Right forelimb (tissue), 1 donor: ENCODE data around the gene VAV3.

Source experiments
- DNase-seq: peaks from one replicate; pipeline ENCODE4 v3.0.0-alpha.2; 2018

The VAV3 gene

GRCh38 chr1:107524301-107524700, 440.7 kb downstream of the VAV3 start:
- no peak for DNase-seq

- DNase-seq = no peak
Observed at GRCh38 chr1:107523736-107524135, 441.2 kb downstream of the VAV3 start.

- no peak for DNase-seq
Observed at GRCh38 chr1:107523061-107523460, 441.9 kb downstream of the VAV3 start.
